Fibroblast of the aortic adventitia (primary cell): ENCODE measurements around the gene LRP1B. TPM values are rescaled to one million over a fixed set of nuclear protein-coding genes. Genes with fewer than 3 reads are reported as not detected.

ENCODE experiments used
- DNase-seq: peaks from one replicate; pipeline ENCODE4 v3.0.0-alpha.2; 2010; ENCODE audit warnings: low read depth
- H3K4me3 ChIP-seq: 2 replicates; pipeline ENCODE4 v1.5.1; 2011; ENCODE audit warnings: low read depth, mild to moderate bottlenecking, control low read depth, low read length, moderate library complexity
- total RNA-seq: library from RNA; depleted of rRNA; stranded (reverse); fragments of >200 nt; gene quantifications from 2 replicates; pipeline ENCODE4 v1.2.3, GENCODE V29; 2012; ENCODE audit warnings: low replicate concordance
- TF ChIP-seq, protein P1 (sequence below): IDR thresholded peaks from 2 replicates; pipeline ENCODE4 v1.5.1; 2011; ENCODE audit warnings: mild to moderate bottlenecking, low read length, control low read depth, inconsistent platforms; ENCODE audit not compliant: insufficient read depth

Gene LRP1B
- total RNA-seq, 1 donor = 0.36 TPM

DNA sequence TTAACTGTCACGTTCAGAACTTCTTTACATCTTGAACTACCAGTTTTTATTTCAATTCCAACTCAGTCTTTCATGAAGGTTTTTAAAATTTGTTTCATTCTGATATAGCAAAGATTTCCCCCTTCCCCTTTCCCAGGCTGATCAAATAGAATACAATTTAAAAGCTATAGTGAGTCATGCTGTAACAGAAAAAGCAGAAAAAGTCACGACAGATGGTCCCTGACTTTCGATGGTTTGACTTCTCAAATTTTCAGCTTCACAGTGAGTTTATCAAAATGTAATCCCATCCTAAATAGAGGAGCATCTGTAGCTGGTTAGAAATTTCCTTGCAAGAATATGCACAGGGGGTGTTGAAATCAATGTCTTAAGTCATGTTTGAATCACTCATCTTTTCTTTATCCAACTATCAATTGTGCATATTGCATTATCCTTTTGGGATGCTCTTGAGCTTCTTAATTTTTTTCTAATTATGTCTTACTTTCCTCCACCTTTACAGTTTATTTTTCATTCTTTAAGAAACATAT lies 500.3 kb downstream of the LRP1B start:
- DNase-seq = no peak
- H3K4me3 ChIP-seq = no peak overlapping the region
- TF ChIP-seq, protein P1, sequence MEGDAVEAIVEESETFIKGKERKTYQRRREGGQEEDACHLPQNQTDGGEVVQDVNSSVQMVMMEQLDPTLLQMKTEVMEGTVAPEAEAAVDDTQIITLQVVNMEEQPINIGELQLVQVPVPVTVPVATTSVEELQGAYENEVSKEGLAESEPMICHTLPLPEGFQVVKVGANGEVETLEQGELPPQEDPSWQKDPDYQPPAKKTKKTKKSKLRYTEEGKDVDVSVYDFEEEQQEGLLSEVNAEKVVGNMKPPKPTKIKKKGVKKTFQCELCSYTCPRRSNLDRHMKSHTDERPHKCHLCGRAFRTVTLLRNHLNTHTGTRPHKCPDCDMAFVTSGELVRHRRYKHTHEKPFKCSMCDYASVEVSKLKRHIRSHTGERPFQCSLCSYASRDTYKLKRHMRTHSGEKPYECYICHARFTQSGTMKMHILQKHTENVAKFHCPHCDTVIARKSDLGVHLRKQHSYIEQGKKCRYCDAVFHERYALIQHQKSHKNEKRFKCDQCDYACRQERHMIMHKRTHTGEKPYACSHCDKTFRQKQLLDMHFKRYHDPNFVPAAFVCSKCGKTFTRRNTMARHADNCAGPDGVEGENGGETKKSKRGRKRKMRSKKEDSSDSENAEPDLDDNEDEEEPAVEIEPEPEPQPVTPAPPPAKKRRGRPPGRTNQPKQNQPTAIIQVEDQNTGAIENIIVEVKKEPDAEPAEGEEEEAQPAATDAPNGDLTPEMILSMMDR = no peak

DNA sequence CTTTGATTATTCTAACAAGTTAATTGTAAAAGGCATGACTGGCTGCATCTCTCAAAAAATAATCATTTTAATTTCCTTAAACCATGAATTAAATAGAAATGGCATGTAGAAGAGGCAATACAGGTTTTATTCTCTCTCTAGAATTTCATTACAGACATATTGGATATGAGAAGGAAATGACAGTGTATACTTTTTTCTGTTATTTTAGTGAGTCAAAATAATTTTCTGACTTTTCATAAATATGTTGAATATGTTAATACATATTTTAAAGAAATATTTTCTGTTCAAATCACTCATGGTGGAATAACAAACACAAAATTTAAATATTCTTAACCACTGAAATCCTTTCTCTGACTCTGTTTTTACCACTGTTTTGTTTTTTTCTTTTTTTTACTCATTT lies 510.4 kb downstream of the LRP1B start:
- DNase-seq = no peak
- TF ChIP-seq, protein P1 = no peak
- no peak overlapping the region for H3K4me3 ChIP-seq

DNA sequence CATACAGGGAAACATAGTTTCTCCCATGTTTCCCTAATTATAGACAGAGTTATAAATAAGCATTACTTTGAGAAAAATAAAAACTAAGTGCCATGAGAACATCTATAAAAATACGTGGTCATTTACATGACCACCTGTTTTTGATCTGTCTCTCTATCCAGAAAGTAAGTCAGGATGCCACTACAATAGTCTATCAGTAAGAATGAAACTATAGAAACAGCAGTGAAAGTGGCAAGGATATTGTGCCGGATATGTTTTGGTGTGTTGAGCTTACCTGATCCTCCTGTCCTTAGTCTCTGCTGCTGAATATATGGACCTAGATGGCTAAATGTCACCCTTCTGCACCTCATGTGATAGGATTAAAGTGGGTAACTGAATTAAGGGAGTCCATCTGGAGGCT lies 512.4 kb downstream of the LRP1B start:
- TF ChIP-seq, protein P1 = no peak
- H3K4me3 ChIP-seq = no peak overlapping the region
- DNase-seq = no peak

DNA sequence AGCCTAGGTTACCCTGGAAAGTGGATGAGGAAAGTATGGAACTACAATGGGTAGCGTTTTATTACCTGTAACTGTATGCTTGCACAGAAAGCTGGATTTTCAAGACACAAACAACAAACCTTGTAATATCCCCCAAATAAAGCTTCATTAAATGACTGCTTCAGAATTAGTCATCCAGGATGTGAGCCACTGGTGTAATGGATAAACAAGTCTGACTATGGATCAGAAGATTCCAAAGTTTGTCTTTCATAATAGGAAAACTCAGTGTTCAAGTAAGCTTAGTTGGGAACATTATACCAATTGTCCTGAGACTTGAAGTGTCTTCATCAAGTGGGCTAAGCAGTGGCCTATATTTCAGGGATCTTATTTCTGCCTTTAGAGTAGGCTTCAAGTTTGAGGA lies 518.8 kb downstream of the LRP1B start:
- TF ChIP-seq, protein P1 = no peak
- no peak overlapping the region for H3K4me3 ChIP-seq
- no peak for DNase-seq

DNA sequence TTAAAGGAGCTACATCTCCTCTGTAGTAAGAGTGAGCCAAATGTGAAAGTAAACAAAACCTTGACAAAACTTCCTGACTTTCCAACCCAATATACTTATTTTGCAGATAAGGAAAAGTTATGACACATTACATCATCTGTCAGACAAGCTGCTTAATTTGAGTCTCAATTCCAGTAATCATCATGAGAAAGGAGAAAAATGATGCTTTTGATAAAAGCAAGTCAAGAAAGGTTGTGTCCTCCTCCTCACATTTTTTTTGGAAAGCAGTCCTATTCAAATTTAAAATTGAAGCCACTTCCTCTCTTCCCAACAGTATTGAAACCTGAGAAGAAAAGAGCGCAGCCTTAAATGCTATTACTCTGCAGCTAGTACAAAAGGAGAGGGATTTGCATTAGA lies 519.6 kb downstream of the LRP1B start:
- peak; percentile 0 for DNase-seq
- no peak overlapping the region for H3K4me3 ChIP-seq
- TF ChIP-seq, protein P1 = no peak

DNA sequence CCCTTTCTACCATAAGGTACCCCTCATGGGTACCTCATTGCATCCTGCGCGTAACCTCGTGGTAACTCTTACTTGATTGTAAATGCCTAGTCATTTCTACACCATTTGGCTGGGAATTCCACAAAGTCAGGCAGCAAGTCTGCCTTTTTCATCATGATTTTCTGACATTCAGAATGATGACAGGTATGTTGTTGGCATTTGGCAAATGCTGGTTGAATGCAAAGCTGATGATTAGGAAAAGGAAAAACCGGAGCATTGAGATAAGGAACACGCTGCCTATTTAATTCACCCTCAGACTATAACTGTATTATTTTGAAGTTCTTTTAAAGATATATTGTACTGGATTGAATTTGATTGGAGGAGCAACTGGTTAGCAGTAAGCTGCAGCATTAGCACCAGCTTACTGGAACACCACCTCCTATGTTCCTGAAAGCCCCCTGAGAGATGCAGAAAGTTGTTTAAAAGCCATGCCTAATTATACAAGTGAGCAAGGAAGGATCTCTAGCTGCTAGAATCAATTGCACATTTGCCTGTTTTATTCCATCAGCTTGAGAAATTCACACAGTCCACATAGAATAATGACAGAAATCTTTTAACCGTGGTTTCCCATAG lies 520.1 kb downstream of the LRP1B start:
- H3K4me3 ChIP-seq = no peak overlapping the region
- DNase-seq = no peak
- TF ChIP-seq, protein P1 = no peak

DNA sequence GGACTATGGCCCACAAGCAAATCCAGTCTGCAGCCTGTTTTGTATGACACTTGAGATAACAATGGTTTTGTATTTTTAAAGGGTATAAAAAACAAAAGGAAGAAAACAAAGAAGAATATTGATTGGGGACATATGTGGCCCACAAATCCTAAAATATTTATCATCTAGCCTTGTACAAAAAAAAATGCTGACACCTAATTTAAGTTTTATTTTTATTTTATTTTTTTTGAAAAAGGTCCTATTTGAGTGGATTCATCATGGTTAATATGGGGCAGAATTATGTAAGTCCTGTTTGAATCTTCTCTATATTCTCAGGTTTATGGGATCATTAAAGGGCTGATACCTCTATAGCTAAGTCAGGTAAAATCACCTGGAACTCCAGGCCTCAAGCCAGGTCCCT lies 525.7 kb downstream of the LRP1B start:
- TF ChIP-seq, protein P1 = no peak
- no peak overlapping the region for H3K4me3 ChIP-seq
- DNase-seq = no peak
